Cardiac fibroblast (primary cell): ENCODE results near the gene EDIL3.

Source experiments
- DNase-seq, 2 donors: peaks; one replicate each; pipeline versions ENCODE4 v3.0.0 to v3.0.0-alpha.2; 2010; ENCODE audit warnings: low read depth in 2 of 2
- H3K4me3 ChIP-seq, 2 donors: replicated peaks in 1 of 2; 1 replicate in 1 of 2; 2 replicates in 1 of 2; pipeline ENCODE4 v1.5.1; 2011; ENCODE audit warnings: low read depth in 2 of 2, low read length in 2 of 2, mild to moderate bottlenecking in 2 of 2, moderate library complexity in 1 of 2
- CTCF ChIP-seq: IDR thresholded peaks from one replicate; pipeline ENCODE4 v1.5.1; 2011; ENCODE audit warnings: low read depth, mild to moderate bottlenecking, low read length, inconsistent platforms

EDIL3 gene

DNA sequence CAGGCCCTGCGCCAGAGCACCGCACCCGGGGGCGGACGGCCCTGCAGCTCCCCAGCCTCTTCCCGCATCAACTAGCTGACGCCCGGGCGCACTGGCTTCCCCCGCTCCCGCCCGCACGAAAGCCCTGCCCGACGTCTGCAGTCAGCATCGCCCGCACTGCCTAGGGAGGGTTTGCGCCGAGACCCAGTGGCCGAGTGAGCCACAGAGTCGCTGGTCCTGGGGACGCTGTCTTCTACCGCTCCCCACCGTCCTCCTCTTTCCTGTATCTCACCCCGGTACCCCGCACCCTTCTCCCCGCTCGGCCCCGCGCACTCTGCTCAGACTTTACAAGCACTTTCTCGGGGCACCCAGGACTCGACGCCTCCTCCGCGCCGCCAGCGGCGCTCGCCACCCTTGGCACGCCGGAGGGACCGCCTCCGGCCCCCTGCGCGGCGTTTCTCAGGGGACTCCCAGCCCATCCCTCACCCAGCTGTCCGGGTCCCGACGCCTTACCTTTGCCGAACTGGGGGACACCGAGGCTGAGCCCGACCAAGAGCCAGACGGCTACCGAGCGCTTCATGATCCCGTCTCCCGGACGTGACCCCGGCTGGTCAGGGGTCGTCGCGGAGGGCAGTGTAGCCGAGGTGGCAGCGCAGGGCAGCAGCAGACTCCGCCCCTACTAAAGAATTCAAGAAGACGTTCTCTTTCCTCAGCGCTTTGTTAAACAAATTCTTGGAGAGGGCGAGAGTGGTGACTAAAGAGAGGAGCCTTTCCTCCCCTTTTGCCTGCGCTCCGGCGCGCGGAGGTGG is 670 bp downstream of the EDIL3 start:
- H3K4me3 ChIP-seq = peak overlapping the region; percentile 74 to 89
- TF ChIP-seq CTCF = no peak
- DNase-seq = peak; percentile 65 to 72

DNA sequence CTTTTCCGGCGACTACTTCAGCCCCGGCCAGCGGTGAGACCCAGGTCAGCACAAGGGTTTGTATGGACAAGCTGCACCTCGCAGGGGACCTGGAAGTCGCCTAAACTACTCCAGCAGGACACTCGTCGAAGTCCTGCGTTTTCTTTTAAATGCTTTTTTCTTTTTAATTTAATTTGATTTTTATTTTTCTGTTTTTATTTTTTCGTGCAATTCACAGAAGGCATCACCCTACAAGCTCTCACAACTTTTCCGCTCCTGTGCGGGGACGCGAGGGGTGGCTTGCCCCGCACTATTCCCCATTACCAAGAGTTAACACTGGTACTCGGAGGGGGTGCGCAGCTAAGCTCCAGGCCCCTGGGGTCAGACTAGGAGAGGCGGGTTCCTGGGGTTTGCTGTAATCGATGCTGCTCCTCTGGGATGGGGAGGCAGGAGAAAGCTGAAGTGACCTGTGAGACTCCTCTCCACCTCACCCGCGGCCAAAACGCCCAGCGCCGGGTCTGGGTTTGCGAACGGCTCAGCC is 1.3 kb downstream of the EDIL3 start:
- H3K4me3 ChIP-seq = peak overlapping the region; percentile 74 to 89
- DNase-seq = no peak
- no peak for TF ChIP-seq CTCF

GRCh38 chr5:84382363-84383295 is 2.1 kb downstream of the EDIL3 start:
- TF ChIP-seq CTCF = no peak
- peak; percentile 65 to 75 for DNase-seq
- peak overlapping the region; percentile 74 to 89 for H3K4me3 ChIP-seq

- TF ChIP-seq CTCF = no peak
- H3K4me3 ChIP-seq = peak overlapping the region; percentile 74 to 89
- DNase-seq = peak in 1 of 2 donors; percentile 44
Observed at GRCh38 chr5:84381502-84382362, 2.9 kb downstream of the EDIL3 start.

DNA sequence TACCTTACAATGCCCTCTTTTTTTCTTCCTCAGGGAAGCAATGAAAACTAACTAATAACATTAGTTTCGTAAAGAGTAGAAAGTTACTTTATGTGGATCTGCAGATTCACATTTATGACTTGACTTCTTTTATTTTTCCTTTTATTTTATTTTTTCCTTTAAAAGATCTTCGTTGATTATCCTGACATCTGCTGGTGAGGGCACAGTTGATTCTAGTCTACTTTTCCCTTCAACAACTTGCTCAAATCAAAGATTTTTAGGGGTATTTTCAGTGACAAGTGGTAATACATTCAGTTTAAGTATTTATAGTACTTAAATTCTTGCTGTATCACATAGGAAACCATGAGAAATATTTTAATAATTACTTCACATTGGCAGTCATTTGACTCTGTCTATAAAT is 4.9 kb downstream of the EDIL3 start:
- peak; percentile 27 for TF ChIP-seq CTCF
- peak; percentile 34 to 50 for DNase-seq
- H3K4me3 ChIP-seq = no peak overlapping the region

DNA sequence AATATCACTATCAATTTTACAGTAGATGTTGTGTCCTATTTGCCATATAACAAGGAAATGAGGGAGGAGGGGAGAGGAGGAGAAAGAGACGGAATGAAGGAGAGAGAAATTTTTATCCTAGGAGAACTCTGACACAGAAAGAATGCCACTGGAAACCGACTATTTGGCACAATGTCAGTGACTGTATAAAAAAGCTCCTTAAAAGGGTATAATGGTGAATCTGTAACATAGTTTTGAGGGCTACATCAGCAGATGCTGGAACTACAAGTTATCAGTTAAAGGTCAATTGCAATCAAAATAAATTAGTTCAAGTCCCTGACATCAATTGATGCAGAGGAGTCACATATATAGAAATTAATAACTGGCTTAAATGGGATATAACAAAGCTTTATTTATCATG is 5.7 kb downstream of the EDIL3 start:
- peak; percentile 70 to 75 for DNase-seq
- no peak overlapping the region for H3K4me3 ChIP-seq
- TF ChIP-seq CTCF = no peak
